Glutamatergic neuron (in vitro differentiated cells): ENCODE measurements around the gene PSORS1C2. TPM values are rescaled to one million over a fixed set of nuclear protein-coding genes. Genes with fewer than 3 reads are reported as not detected.
"Not testable (repeated sequence)": the region's sequence is repeated elsewhere in the genome, so short reads cannot be mapped to it uniquely, and the experiment has no call there.

Experiments
- DNase-seq: peaks from one replicate; pipeline ENCODE4 v3.0.0; 2022
- H3K27ac Mint-ChIP-seq: one replicate; pipeline ENCODE4 v1.8.0; 2020; ENCODE audit warnings: mild to moderate bottlenecking, mixed read lengths, inconsistent platforms; ENCODE audit not compliant: unreplicated experiment
- H3K27me3 Mint-ChIP-seq: one replicate; pipeline ENCODE4 v1.8.0; 2020; ENCODE audit warnings: mild to moderate bottlenecking, moderate library complexity, mixed read lengths, inconsistent platforms; ENCODE audit not compliant: unreplicated experiment
- H3K36me3 Mint-ChIP-seq: one replicate; pipeline ENCODE4 v1.8.0; 2020; ENCODE audit warnings: mild to moderate bottlenecking, mixed read lengths, inconsistent platforms; ENCODE audit not compliant: unreplicated experiment
- H3K4me1 Mint-ChIP-seq: one replicate; pipeline ENCODE4 v1.8.0; 2020; ENCODE audit warnings: mild to moderate bottlenecking, low read depth, mixed read lengths, inconsistent platforms; ENCODE audit not compliant: unreplicated experiment
- H3K4me3 Mint-ChIP-seq: one replicate; pipeline ENCODE4 v1.8.0; 2020; ENCODE audit warnings: mild to moderate bottlenecking, mixed read lengths, inconsistent platforms; ENCODE audit not compliant: unreplicated experiment
- H3K9me3 Mint-ChIP-seq: one replicate; pipeline ENCODE4 v1.8.0; 2020; ENCODE audit warnings: mild to moderate bottlenecking, moderate library complexity, mixed read lengths, inconsistent platforms; ENCODE audit not compliant: unreplicated experiment
- CTCF ChIP-seq: fragments of 200-600 bp; sonication (generic); IDR thresholded peaks from one replicate; pipeline ENCODE4 v1.5.0; 2021; ENCODE audit not compliant: partially characterized antibody, unreplicated experiment
- total RNA-seq: library from RNA; stranded (reverse); fragmentation: NEBNext Ultra II Directional; extraction: Animal tissue kit (Norgen Biotek cat#: 25700); gene quantifications from one replicate; pipeline ENCODE4 v1.2.1, GENCODE V29; 2021; ENCODE audit not compliant: unreplicated experiment

PSORS1C2 gene
- total RNA-seq, 1 donor from 2014 or later: 0.49 TPM

GRCh38 chr6:31170987-31171671, 32.3 kb upstream of the PSORS1C2 start:
- TF ChIP-seq CTCF: no peak
- Mint-ChIP-seq H3K27me3 (peaks cover 14% of the 10 kb centered on the region), H3K4me3 (no peak overlapping the region), H3K9me3 (peaks cover 10% of the 10 kb centered on the region), H3K4me1 (peaks cover 17% of the 10 kb centered on the region), H3K27ac (peak overlapping the region; percentile 59), H3K36me3 (peaks cover 4% of the 10 kb centered on the region)
- no peak for DNase-seq

GRCh38 chr6:31170600-31170881, 31.7 kb upstream of the PSORS1C2 start, which contains the start of gene POU5F1:
Gene POU5F1, minus strand, starts transcription at chr6:31170682. Its CDS starts 62 bp downstream, at chr6:31170620.
- H3K36me3 Mint-ChIP-seq: peaks cover 4% of the 10 kb centered on the region
- H3K4me1 Mint-ChIP-seq: peaks cover 19% of the 10 kb centered on the region
- no peak for TF ChIP-seq CTCF
- peak within 1 kb of the TSS; percentile 59 for H3K27ac Mint-ChIP-seq
- H3K9me3 Mint-ChIP-seq: peaks cover 10% of the 10 kb centered on the region
- H3K27me3 Mint-ChIP-seq: peaks cover 11% of the 10 kb centered on the region
- no peak for DNase-seq
- H3K4me3 Mint-ChIP-seq: peak within 1 kb of the TSS; percentile 63

- peaks cover 21% of the 10 kb centered on the region for H3K4me1 Mint-ChIP-seq
- peaks cover 11% of the 10 kb centered on the region for H3K27me3 Mint-ChIP-seq
- H3K27ac Mint-ChIP-seq, H3K36me3 Mint-ChIP-seq, DNase-seq: not testable (repeated sequence)
- H3K4me3 Mint-ChIP-seq: peak overlapping the region; percentile 63
- peaks cover 10% of the 10 kb centered on the region for H3K9me3 Mint-ChIP-seq
Observed at GRCh38 chr6:31169858-31170599, 31.2 kb upstream of the PSORS1C2 start.

- no peak for DNase-seq
- H3K4me3 Mint-ChIP-seq: no peak overlapping the region
- no peak overlapping the region for H3K27ac Mint-ChIP-seq
- H3K4me1 Mint-ChIP-seq: peaks cover 23% of the 10 kb centered on the region
- H3K9me3 Mint-ChIP-seq: peaks cover 10% of the 10 kb centered on the region
- H3K27me3 Mint-ChIP-seq: peaks cover 11% of the 10 kb centered on the region
- no peak for TF ChIP-seq CTCF
- H3K36me3 Mint-ChIP-seq: peaks cover 4% of the 10 kb centered on the region
Observed at GRCh38 chr6:31169123-31169857, 30.4 kb upstream of the PSORS1C2 start.

- no peak for DNase-seq
- Mint-ChIP-seq H3K4me3 (peak overlapping the region; percentile 40), H3K27me3 (peaks cover 11% of the 10 kb centered on the region), H3K36me3 (peaks cover 4% of the 10 kb centered on the region), H3K27ac (no peak overlapping the region), H3K9me3 (peaks cover 10% of the 10 kb centered on the region), H3K4me1 (peaks cover 23% of the 10 kb centered on the region)
- no peak for TF ChIP-seq CTCF
Observed at GRCh38 chr6:31168606-31169005, 29.7 kb upstream of the PSORS1C2 start.
